GM10266 (cell line): ENCODE measurements around the gene NR1H4.
"Not testable (repeated sequence)": the region's sequence is repeated elsewhere in the genome, so short reads cannot be mapped to it uniquely, and the experiment has no call there.

Source experiments
- DNase-seq: peaks from one replicate; pipeline ENCODE4 v3.0.0; 2012; ENCODE audit errors: extremely low spot score
- CTCF ChIP-seq: IDR thresholded peaks from 2 replicates; pipeline ENCODE4 v1.5.1; 2012; ENCODE audit warnings: mild to moderate bottlenecking, low read depth; ENCODE audit not compliant: control insufficient read depth, insufficient read depth; ENCODE audit errors: missing control alignments

The NR1H4 gene

GRCh38 chr12:100601626-100602025, 128.0 kb downstream of the NR1H4 start:
- TF ChIP-seq CTCF: no peak
- DNase-seq: no peak

GRCh38 chr12:100602997-100603396, 129.3 kb downstream of the NR1H4 start:
- DNase-seq: not testable (repeated sequence)

GRCh38 chr12:100608776-100609175, 135.1 kb downstream of the NR1H4 start:
- DNase-seq: no peak
- TF ChIP-seq CTCF: no peak

- no peak for TF ChIP-seq CTCF
- DNase-seq: no peak
Measured at GRCh38 chr12:100610666-100611430, 137.2 kb downstream of the NR1H4 start.

- no peak for DNase-seq
- no peak for TF ChIP-seq CTCF
Measured at GRCh38 chr12:100612606-100613005, 138.9 kb downstream of the NR1H4 start.
